ENCODE results near the gene ZNF839. TPM values are rescaled to one million over a fixed set of nuclear protein-coding genes. Genes with fewer than 3 reads are reported as not detected.

ZNF839 gene
- total RNA-seq, 1 experiment from 2014 or later: 14.3 TPM

DNA sequence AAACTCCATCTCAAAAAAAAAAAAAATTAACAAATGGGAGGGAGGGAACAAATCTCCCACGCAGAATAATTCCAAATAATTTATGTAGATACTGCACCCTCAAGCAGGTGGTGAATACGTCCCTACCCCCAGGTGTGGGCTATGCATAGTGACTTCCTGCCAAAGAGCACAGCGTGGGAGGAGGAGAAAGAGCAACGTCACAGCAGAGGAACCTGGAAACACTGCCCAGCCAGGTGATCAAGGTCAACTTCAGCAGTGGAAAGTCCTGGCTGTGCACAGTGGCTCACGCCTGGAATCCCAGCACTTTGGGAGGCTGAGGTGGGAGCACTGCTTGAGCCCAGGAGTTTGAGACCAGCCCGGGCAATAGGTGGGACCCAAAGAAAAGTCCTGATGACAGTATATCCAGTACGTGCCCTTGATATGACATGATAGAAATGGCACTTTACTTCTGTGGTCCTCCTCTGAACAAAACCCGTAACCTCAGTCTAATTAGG, 33.6 kb downstream of the ZNF839 start:
- no peak overlapping the region for H2AFZ ChIP-seq (ENCODE audit: low read length)
- no peaks in the 10 kb centered on the region for H4K20me1 ChIP-seq (ENCODE audit: insufficient read depth, low read depth, low read length)
- H3K27ac ChIP-seq (ENCODE audit: low read length): no peak overlapping the region
- no peaks in the 10 kb centered on the region for H3K9me2 ChIP-seq (replicated peaks; ENCODE audit: insufficient read depth, low read length)
- H3K27me3 ChIP-seq (ENCODE audit: low read length): no peaks in the 10 kb centered on the region
- H3K4me3 ChIP-seq (ENCODE audit: low read length): no peak overlapping the region
- H3K4me1 ChIP-seq (ENCODE audit: low read length): no peaks in the 10 kb centered on the region
- no peak for DNase-seq
- no peak overlapping the region for H3K4me2 ChIP-seq (ENCODE audit: low read depth, low read length, poor library complexity, severe bottlenecking)
- peaks cover 20% of the 10 kb centered on the region; the same call in 1 of the 2 replicates for H3K36me3 ChIP-seq (ENCODE audit: insufficient read depth, low read length)
- no peaks in the 10 kb centered on the region for H3K79me2 ChIP-seq (ENCODE audit: low read length)
- H3K9me3 ChIP-seq (ENCODE audit: low read length): no peaks in the 10 kb centered on the region
- no peak overlapping the region for H3K9ac ChIP-seq (ENCODE audit: low read length)

DNA sequence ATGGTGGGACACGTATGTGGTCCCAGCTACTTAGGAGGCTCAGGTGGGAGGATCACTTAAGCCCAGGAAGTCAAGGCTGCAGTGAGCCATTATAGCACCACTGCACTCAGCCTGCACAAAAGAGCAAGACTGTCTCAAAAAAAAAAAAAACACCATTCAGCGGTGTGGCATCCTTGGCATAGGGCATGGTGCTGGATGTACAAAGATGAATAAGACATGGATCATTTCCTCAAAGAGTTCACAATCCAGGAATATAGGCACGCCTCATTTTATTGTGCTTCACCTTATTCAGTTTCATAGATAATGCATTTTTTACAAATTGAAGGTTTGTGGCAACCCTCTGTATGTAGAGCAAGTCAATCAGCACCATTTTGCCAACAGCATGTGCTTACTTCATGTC, 36.7 kb downstream of the ZNF839 start:
- Histone ChIP-seq H3K4me1 (ENCODE audit: low read length) (0 out of 2 replicates have a peak, but pooled peaks cover 2% of the 10 kb centered on the region), H3K4me2 (ENCODE audit: low read depth, low read length, poor library complexity, severe bottlenecking) (no peak overlapping the region), H3K9me3 (ENCODE audit: low read length) (no peaks in the 10 kb centered on the region), H2AFZ (ENCODE audit: low read length) (no peak overlapping the region), H3K27me3 (ENCODE audit: low read length) (no peaks in the 10 kb centered on the region), H3K4me3 (ENCODE audit: low read length) (no peak overlapping the region), H3K79me2 (ENCODE audit: low read length) (peaks cover 10% of the 10 kb centered on the region), H3K9me2 (replicated peaks; ENCODE audit: insufficient read depth, low read length) (no peaks in the 10 kb centered on the region), H3K27ac (ENCODE audit: low read length) (no peak overlapping the region), H3K36me3 (ENCODE audit: insufficient read depth, low read length) (peaks cover 20% of the 10 kb centered on the region; the same call in 1 of the 2 replicates), H4K20me1 (ENCODE audit: insufficient read depth, low read depth, low read length) (no peaks in the 10 kb centered on the region), H3K9ac (ENCODE audit: low read length) (no peak overlapping the region)
- DNase-seq: no peak

DNA sequence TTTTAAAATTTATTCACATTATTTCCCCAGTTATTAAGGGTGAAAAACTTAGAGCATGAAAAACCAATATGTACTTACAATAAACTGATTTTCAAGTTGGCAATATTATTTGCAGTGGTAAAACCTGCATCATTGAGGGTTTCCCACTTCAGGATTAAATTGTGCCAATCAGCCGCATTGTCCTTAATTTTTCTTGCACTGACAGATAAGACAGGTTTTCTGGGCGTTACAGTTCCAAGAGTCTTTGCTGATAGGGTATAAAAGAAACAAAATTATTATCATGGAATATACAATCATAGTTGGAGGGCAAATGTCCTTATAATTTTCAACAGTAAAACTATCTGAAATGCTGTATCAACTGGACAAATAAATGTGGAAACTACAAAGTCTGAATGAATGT, 39.8 kb downstream of the ZNF839 start:
- H3K36me3 ChIP-seq (ENCODE audit: insufficient read depth, low read length): peaks cover 10% of the 10 kb centered on the region; the same call in 1 of the 2 replicates
- H3K4me2 ChIP-seq (ENCODE audit: low read depth, low read length, poor library complexity, severe bottlenecking): no peak overlapping the region
- H3K27me3 ChIP-seq (ENCODE audit: low read length): no peaks in the 10 kb centered on the region
- H3K4me1 ChIP-seq (ENCODE audit: low read length): peaks cover 23% of the 10 kb centered on the region
- H3K27ac ChIP-seq (ENCODE audit: low read length): no peak overlapping the region
- H3K9ac ChIP-seq (ENCODE audit: low read length): no peak overlapping the region
- H2AFZ ChIP-seq (ENCODE audit: low read length): no peak overlapping the region
- peaks cover 10% of the 10 kb centered on the region; the same call in 1 of the 2 replicates for H4K20me1 ChIP-seq (ENCODE audit: insufficient read depth, low read depth, low read length)
- DNase-seq: no peak
- H3K4me3 ChIP-seq (ENCODE audit: low read length): no peak overlapping the region
- peaks cover 21% of the 10 kb centered on the region for H3K79me2 ChIP-seq (ENCODE audit: low read length)
- no peaks in the 10 kb centered on the region for H3K9me3 ChIP-seq (ENCODE audit: low read length)
- H3K9me2 ChIP-seq (replicated peaks; ENCODE audit: insufficient read depth, low read length): no peaks in the 10 kb centered on the region

DNA sequence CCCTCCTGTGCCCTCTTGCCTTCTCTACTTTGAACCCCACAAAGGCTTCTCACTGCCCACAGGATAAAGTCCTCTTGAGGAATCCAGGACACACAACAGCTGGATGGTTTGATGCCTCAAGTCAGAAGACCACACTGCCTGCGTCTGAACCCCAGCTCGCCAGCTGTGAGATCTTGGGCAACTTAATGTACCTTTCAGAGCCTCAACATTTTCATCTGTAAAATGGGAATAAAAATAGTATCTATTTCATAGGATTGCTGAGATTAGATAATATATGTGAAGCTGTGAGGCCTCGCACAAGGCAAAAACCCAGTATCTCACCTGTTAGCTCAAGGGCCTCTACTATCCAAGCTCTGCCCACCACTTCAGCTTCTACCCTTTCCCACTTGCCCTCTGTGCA, 40.8 kb downstream of the ZNF839 start:
- H3K4me3 ChIP-seq (ENCODE audit: low read length): no peak overlapping the region
- H4K20me1 ChIP-seq (ENCODE audit: insufficient read depth, low read depth, low read length): peaks cover 17% of the 10 kb centered on the region; the same call in 1 of the 2 replicates
- no peak overlapping the region for H3K4me2 ChIP-seq (ENCODE audit: low read depth, low read length, poor library complexity, severe bottlenecking)
- H3K9me2 ChIP-seq (replicated peaks; ENCODE audit: insufficient read depth, low read length): no peaks in the 10 kb centered on the region
- H3K4me1 ChIP-seq (ENCODE audit: low read length): peaks cover 23% of the 10 kb centered on the region
- H3K27me3 ChIP-seq (ENCODE audit: low read length): no peaks in the 10 kb centered on the region
- no peak overlapping the region for H3K27ac ChIP-seq (ENCODE audit: low read length)
- DNase-seq: no peak
- H3K79me2 ChIP-seq (ENCODE audit: low read length): peaks cover 21% of the 10 kb centered on the region
- no peak overlapping the region for H2AFZ ChIP-seq (ENCODE audit: low read length)
- H3K9ac ChIP-seq (ENCODE audit: low read length): no peak overlapping the region
- peaks cover 9% of the 10 kb centered on the region; the same call in 1 of the 2 replicates for H3K36me3 ChIP-seq (ENCODE audit: insufficient read depth, low read length)
- H3K9me3 ChIP-seq (ENCODE audit: low read length): no peaks in the 10 kb centered on the region

DNA sequence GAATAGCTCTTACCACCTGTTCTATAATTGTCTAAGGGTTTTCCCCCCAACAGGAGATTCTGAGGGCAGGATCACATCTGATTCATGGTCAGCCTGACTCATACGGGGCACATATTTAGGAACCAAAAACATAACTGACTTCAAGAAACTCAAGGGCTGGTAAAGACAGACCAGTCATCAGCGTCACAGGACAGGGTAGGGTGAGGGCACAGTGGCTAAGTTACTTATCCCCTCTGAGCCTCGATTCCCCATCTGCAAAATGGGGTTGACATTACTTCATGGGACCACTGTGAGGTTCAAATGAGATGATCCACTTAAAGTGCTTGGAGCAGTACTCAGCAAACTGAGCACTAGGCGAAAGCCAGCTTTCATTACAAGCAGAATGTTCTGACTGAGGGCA, 42.5 kb downstream of the ZNF839 start:
- peak overlapping the region; percentile 89 for H3K4me3 ChIP-seq (ENCODE audit: low read length)
- H3K27ac ChIP-seq (ENCODE audit: low read length): no peak overlapping the region
- H3K9me2 ChIP-seq (replicated peaks; ENCODE audit: insufficient read depth, low read length): no peaks in the 10 kb centered on the region
- peak overlapping the region; percentile 94 for H3K4me2 ChIP-seq (ENCODE audit: low read depth, low read length, poor library complexity, severe bottlenecking)
- peak overlapping the region; percentile 95 for H2AFZ ChIP-seq (ENCODE audit: low read length)
- peak overlapping the region; percentile 86 for H3K9ac ChIP-seq (ENCODE audit: low read length)
- peaks cover 7% of the 10 kb centered on the region; the same call in 1 of the 2 replicates for H3K36me3 ChIP-seq (ENCODE audit: insufficient read depth, low read length)
- H3K79me2 ChIP-seq (ENCODE audit: low read length): peaks cover 21% of the 10 kb centered on the region
- peaks cover 28% of the 10 kb centered on the region for H3K4me1 ChIP-seq (ENCODE audit: low read length)
- H3K9me3 ChIP-seq (ENCODE audit: low read length): no peaks in the 10 kb centered on the region
- peak; percentile 52 for DNase-seq
- H3K27me3 ChIP-seq (ENCODE audit: low read length): no peaks in the 10 kb centered on the region
- H4K20me1 ChIP-seq (ENCODE audit: insufficient read depth, low read depth, low read length): peaks cover 21% of the 10 kb centered on the region

DNA sequence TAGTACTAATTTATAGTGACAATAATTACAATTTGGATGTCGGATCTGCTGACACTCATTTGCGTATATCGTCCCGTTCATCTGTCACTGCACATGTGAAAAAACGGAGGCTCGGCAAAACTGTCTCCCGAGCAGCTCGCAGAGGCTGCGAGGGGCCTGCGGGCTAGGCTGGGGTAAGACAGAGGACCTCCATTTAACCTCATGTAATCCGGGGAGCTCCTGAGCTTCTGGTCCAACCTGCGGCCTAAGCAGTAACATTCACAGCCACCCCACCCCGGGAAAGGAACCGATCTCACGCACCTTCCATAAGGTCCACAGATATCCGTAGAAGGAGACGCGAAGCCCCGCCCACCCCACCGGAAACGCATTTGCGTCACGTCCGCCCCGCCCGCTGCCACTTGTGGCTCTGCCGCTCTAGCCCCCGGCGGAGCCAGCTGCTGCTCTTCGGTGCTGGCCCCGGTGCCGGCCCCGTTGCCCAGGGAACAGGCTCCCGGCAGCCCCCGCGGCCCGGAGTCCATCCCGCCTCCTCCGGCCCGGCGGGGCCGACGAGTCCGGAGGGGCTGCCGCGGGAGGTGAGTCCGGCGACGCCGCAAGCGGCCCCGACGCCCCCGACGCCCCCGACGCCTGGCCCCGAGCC, 43.1 kb downstream of the ZNF839 start, which contains the start of the genes CINP and TECPR2:
Gene CINP (minus strand): TSS at position 346 of the 637 bp plus-strand sequence. CDS start 39 bp downstream, at position 307.
Gene TECPR2 (plus strand): TSS at position 397 of the 637 bp plus-strand sequence. CDS start 13,781 bp downstream, outside the sequence.
- peaks cover 4% of the 10 kb centered on the region; the same call in 1 of the 2 replicates for H3K36me3 ChIP-seq (ENCODE audit: insufficient read depth, low read length)
- H2AFZ ChIP-seq (ENCODE audit: low read length): peak within 1 kb of the TSS; percentile 95

DNA sequence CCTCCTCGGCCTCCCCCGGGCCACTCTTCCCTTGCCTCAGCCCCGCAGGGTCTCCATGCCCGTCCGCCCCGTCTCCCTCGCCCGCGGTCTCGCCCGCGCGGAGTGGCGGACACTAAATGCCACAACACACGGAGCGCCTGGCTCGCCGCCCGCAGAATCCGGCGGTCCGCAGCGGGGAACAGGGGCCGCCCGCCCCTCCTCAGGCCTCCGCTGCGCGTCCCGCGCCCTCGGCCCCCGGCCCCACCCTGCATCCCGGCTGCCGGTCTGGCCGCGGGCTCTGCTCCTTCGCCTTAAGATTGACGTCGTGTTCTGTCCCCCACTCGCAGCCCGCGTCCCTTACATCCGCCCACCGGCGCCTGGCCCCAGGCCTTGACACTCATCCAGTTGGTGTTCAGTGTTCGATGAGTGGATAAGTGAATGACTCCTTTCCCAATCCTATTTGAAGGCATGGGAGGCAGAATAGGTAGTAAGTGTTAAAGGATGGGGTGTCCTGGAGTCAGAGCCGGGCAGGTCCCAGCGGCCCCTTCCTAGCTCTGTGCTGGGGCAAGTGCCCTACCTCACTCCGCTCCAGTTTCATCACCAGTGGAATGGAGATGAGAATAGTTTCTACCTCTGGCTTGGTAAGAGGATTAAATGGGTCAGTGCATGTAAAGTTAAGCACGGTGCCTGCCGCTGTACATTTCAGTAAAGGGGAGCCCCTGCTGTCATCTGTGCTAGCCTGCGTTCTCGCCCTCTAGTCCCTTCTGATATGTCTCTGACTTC, 43.8 kb downstream of the ZNF839 start:
- Histone ChIP-seq H3K9me3 (ENCODE audit: low read length) (no peaks in the 10 kb centered on the region), H3K4me3 (ENCODE audit: low read length) (peak overlapping the region; percentile 89), H3K36me3 (ENCODE audit: insufficient read depth, low read length) (no peaks in the 10 kb centered on the region), H3K27me3 (ENCODE audit: low read length) (no peaks in the 10 kb centered on the region), H3K79me2 (ENCODE audit: low read length) (peaks cover 21% of the 10 kb centered on the region), H4K20me1 (ENCODE audit: insufficient read depth, low read depth, low read length) (peaks cover 32% of the 10 kb centered on the region), H3K9me2 (replicated peaks; ENCODE audit: insufficient read depth, low read length) (no peaks in the 10 kb centered on the region), H3K9ac (ENCODE audit: low read length) (peak overlapping the region; percentile 86), H3K27ac (ENCODE audit: low read length) (no peak overlapping the region), H3K4me2 (ENCODE audit: low read depth, low read length, poor library complexity, severe bottlenecking) (peak overlapping the region; percentile 94), H2AFZ (ENCODE audit: low read length) (peak overlapping the region; percentile 76), H3K4me1 (ENCODE audit: low read length) (peaks cover 41% of the 10 kb centered on the region)
- no peak for DNase-seq

More for the DNA sequence above, 43.1 kb downstream of the ZNF839 start, which contains the start of the genes CINP and TECPR2:
- peak within 1 kb of the TSS; percentile 94 for H3K4me2 ChIP-seq (ENCODE audit: low read depth, low read length, poor library complexity, severe bottlenecking)
- H3K9me3 ChIP-seq (ENCODE audit: low read length): no peaks in the 10 kb centered on the region
- peaks cover 26% of the 10 kb centered on the region for H4K20me1 ChIP-seq (ENCODE audit: insufficient read depth, low read depth, low read length)
- H3K79me2 ChIP-seq (ENCODE audit: low read length): peaks cover 21% of the 10 kb centered on the region
- no peak within 1 kb of the TSS for H3K27ac ChIP-seq (ENCODE audit: low read length)
- peak; percentile 99 for DNase-seq
- H3K9me2 ChIP-seq (replicated peaks; ENCODE audit: insufficient read depth, low read length): no peaks in the 10 kb centered on the region
- H3K4me3 ChIP-seq (ENCODE audit: low read length): peak within 1 kb of the TSS; percentile 89
- H3K9ac ChIP-seq (ENCODE audit: low read length): peak within 1 kb of the TSS; percentile 86
- H3K27me3 ChIP-seq (ENCODE audit: low read length): no peaks in the 10 kb centered on the region
- H3K4me1 ChIP-seq (ENCODE audit: low read length): peaks cover 34% of the 10 kb centered on the region

Measured in Karpas-422 (cell line).